ENCODE results near the gene GPR65.

The GPR65 gene

GRCh38 chr14:87992346-87992717, 12.6 kb upstream of the GPR65 start:
- H3K4me3 ChIP-seq (ENCODE audit: low read depth, low read length): no peak overlapping the region
- ChIA-PET CTCF (no interaction called here), POLR2A (no interaction called here)
- H3K9me3 ChIP-seq (ENCODE audit: control insufficient read depth, insufficient read depth, low read depth, low read length): no peaks in the 10 kb centered on the region
- no peaks in the 10 kb centered on the region for H3K4me1 ChIP-seq (ENCODE audit: control insufficient read depth, insufficient read depth, low read length)
- H3K36me3 ChIP-seq (ENCODE audit: control insufficient read depth in 2 of 2, insufficient read depth in 1 of 2, low read length in 2 of 2): no peaks in the 10 kb centered on the region
- H3K27ac ChIP-seq (ENCODE audit: extremely low read depth, low read depth, low read length): no peak overlapping the region
- TF ChIP-seq GLIS1 (tag by site-specific recombination; IDR thresholded peaks at IDR 0.05) (no peak), ZNF221 (tag by site-specific recombination; IDR thresholded peaks at IDR 0.05; ENCODE audit: borderline replicate concordance) (no peak), ZBTB20 (tag by site-specific recombination; IDR thresholded peaks at IDR 0.05) (no peak), ZBTB7A (tag by site-specific recombination; IDR thresholded peaks at IDR 0.05; ENCODE audit: low read depth) (no peak), MYNN (tag by site-specific recombination; IDR thresholded peaks at IDR 0.05; ENCODE audit: borderline replicate concordance) (no peak), ZIC2 (tag by site-specific recombination; IDR thresholded peaks at IDR 0.05) (no peak), ZSCAN23 (tag by site-specific recombination; IDR thresholded peaks at IDR 0.05) (no peak), ZFP37 (tag by site-specific recombination; IDR thresholded peaks at IDR 0.05) (no peak), KLF7 (tag by site-specific recombination; IDR thresholded peaks at IDR 0.05; ENCODE audit: borderline replicate concordance) (no peak), FEZF1 (tag by site-specific recombination; IDR thresholded peaks at IDR 0.05) (no peak)

GRCh38 chr14:87992718-87993628, 12.0 kb upstream of the GPR65 start, which contains the start of gene GALC:
GALC (minus strand) TSS chr14:87993182; CDS start chr14:87993164, 18 bp downstream.
- Histone ChIP-seq H3K9me3 (ENCODE audit: control insufficient read depth, insufficient read depth, low read depth, low read length) (no peaks in the 10 kb centered on the region), H3K4me1 (ENCODE audit: control insufficient read depth, insufficient read depth, low read length) (no peaks in the 10 kb centered on the region), H3K4me3 (ENCODE audit: low read depth, low read length) (peak within 1 kb of the TSS; percentile 41), H3K27ac (ENCODE audit: extremely low read depth, low read depth, low read length) (peak within 1 kb of the TSS; percentile 52; the same call in 1 of the 2 replicates), H3K36me3 (ENCODE audit: control insufficient read depth in 2 of 2, insufficient read depth in 1 of 2, low read length in 2 of 2) (no peaks in the 10 kb centered on the region)
- ChIA-PET CTCF (interaction anchor here (2.6 kb wide), 1 partner anchor 20 kb away, joined by 16 read pairs; no protein-coding TSS in a partner anchor), POLR2A (no interaction called here)
- TF ChIP-seq ZBTB48 (tag by site-specific recombination; IDR thresholded peaks at IDR 0.05) (peak; percentile 48; the same call in 1 of the 2 replicates), SP2 (tag by site-specific recombination; IDR thresholded peaks at IDR 0.05) (peak; percentile 46), ZNF629 (tag by site-specific recombination; IDR thresholded peaks at IDR 0.05) (peak; percentile 24; the same call in 1 of the 2 replicates), ZNF266 (tag by site-specific recombination; IDR thresholded peaks at IDR 0.05; ENCODE audit: low read depth) (no peak), GLIS1 (tag by site-specific recombination; IDR thresholded peaks at IDR 0.05) (peak; percentile 12; the same call in 1 of the 2 replicates), ZNF169 (tag by site-specific recombination; IDR thresholded peaks at IDR 0.05) (no peak), KLF8 (tag by site-specific recombination; IDR thresholded peaks at IDR 0.05) (no peak), YY2 (tag by site-specific recombination; IDR thresholded peaks at IDR 0.05) (peak; percentile 78; the same call in 1 of the 2 replicates), ZNF660 (tag by site-specific recombination; IDR thresholded peaks at IDR 0.05) (0 out of 2 replicates have a peak, but pooled peaks have one; percentile 22), ZNF223 (tag by site-specific recombination; IDR thresholded peaks at IDR 0.05) (no peak), ZNF777 (tag by site-specific recombination; IDR thresholded peaks at IDR 0.05; ENCODE audit: borderline replicate concordance) (no peak), GLIS2 (tag by site-specific recombination; IDR thresholded peaks at IDR 0.05) (peak; percentile 8; the same call in 1 of the 2 replicates), ZXDB (tag by site-specific recombination; IDR thresholded peaks at IDR 0.05) (0 out of 2 replicates have a peak, but pooled peaks have one; percentile 53), ZIC2 (tag by site-specific recombination; IDR thresholded peaks at IDR 0.05) (peak; percentile 24; the same call in 1 of the 2 replicates), ZSCAN30 (tag by site-specific recombination; IDR thresholded peaks at IDR 0.05) (0 out of 2 replicates have a peak, but pooled peaks have one; percentile 43)
- TF ChIP-seq, protein P1, sequence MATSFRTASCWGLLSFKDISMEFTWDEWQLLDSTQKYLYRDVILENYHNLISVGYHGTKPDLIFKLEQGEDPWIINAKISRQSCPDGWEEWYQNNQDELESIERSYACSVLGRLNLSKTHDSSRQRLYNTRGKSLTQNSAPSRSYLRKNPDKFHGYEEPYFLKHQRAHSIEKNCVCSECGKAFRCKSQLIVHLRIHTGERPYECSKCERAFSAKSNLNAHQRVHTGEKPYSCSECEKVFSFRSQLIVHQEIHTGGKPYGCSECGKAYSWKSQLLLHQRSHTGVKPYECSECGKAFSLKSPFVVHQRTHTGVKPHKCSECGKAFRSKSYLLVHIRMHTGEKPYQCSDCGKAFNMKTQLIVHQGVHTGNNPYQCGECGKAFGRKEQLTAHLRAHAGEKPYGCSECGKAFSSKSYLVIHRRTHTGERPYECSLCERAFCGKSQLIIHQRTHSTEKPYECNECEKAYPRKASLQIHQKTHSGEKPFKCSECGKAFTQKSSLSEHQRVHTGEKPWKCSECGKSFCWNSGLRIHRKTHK (tag by site-specific recombination; IDR thresholded peaks at IDR 0.05): no peak
- TF ChIP-seq, protein P2, sequence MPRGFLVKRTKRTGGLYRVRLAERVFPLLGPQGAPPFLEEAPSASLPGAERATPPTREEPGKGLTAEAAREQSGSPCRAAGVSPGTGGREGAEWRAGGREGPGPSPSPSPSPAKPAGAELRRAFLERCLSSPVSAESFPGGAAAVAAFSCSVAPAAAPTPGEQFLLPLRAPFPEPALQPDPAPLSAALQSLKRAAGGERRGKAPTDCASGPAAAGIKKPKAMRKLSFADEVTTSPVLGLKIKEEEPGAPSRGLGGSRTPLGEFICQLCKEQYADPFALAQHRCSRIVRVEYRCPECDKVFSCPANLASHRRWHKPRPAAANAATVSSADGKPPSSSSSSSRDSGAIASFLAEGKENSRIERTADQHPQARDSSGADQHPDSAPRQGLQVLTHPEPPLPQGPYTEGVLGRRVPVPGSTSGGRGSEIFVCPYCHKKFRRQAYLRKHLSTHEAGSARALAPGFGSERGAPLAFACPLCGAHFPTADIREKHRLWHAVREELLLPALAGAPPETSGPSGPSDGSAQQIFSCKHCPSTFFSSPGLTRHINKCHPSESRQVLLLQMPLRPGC (tag by site-specific recombination; IDR thresholded peaks at IDR 0.05): no peak
- TF ChIP-seq, protein P3, sequence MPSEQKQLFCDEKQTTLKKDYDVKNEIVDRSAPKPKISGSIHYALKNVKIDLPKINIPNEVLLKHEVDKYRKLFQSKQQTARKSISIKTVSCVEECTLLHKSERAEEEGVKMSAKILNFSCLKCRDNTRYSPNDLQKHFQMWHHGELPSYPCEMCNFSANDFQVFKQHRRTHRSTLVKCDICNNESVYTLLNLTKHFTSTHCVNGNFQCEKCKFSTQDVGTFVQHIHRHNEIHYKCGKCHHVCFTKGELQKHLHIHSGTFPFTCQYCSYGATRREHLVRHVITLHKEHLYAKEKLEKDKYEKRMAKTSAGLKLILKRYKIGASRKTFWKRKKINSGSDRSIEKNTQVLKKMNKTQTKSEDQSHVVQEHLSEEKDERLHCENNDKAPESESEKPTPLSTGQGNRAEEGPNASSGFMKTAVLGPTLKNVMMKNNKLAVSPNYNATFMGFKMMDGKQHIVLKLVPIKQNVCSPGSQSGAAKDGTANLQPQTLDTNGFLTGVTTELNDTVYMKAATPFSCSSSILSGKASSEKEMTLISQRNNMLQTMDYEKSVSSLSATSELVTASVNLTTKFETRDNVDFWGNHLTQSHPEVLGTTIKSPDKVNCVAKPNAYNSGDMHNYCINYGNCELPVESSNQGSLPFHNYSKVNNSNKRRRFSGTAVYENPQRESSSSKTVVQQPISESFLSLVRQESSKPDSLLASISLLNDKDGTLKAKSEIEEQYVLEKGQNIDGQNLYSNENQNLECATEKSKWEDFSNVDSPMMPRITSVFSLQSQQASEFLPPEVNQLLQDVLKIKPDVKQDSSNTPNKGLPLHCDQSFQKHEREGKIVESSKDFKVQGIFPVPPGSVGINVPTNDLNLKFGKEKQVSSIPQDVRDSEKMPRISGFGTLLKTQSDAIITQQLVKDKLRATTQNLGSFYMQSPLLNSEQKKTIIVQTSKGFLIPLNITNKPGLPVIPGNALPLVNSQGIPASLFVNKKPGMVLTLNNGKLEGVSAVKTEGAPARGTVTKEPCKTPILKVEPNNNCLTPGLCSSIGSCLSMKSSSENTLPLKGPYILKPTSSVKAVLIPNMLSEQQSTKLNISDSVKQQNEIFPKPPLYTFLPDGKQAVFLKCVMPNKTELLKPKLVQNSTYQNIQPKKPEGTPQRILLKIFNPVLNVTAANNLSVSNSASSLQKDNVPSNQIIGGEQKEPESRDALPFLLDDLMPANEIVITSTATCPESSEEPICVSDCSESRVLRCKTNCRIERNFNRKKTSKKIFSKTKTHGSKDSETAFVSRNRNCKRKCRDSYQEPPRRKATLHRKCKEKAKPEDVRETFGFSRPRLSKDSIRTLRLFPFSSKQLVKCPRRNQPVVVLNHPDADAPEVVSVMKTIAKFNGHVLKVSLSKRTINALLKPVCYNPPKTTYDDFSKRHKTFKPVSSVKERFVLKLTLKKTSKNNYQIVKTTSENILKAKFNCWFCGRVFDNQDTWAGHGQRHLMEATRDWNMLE (tag by site-specific recombination; conservative IDR thresholded peaks at IDR 0.05; ENCODE audit: low read depth): peak; percentile 53; the same call in 1 of the 2 replicates
